RPMI8226 (cell line): ENCODE data around the gene ZBTB7C.
"Not testable (repeated sequence)": the region's sequence is repeated elsewhere in the genome, so short reads cannot be mapped to it uniquely, and the experiment has no call there.

ENCODE experiments used
- DNase-seq: peaks from one replicate; pipeline ENCODE4 v3.0.0-alpha.2; 2015

The ZBTB7C gene

GRCh38 chr18:48408727-48409590 is at the start of gene ZBTB7C:
Gene ZBTB7C, minus strand, starts transcription at chr18:48409383.
- DNase-seq, result peak; percentile 72

GRCh38 chr18:48456838-48457237 is 47.7 kb upstream of the ZBTB7C start:
- no peak for DNase-seq

GRCh38 chr18:48455555-48456478 is 46.6 kb upstream of the ZBTB7C start:
- peak; percentile 50 for DNase-seq

GRCh38 chr18:48454261-48454757 is 45.1 kb upstream of the ZBTB7C start:
- DNase-seq, result no peak

- no peak for DNase-seq
Observed at GRCh38 chr18:48453330-48454066, 44.3 kb upstream of the ZBTB7C start.

- DNase-seq, result no peak
Observed at GRCh38 chr18:48452861-48453323, 43.7 kb upstream of the ZBTB7C start.

- no peak for DNase-seq
Observed at GRCh38 chr18:48450685-48451084, 41.5 kb upstream of the ZBTB7C start.

- peak; percentile 83 for DNase-seq
Observed at GRCh38 chr18:48446582-48447225, 37.5 kb upstream of the ZBTB7C start.

- peak; percentile 82 for DNase-seq
Observed at GRCh38 chr18:48445540-48445939, 36.4 kb upstream of the ZBTB7C start.

GRCh38 chr18:48442761-48443160 is 33.6 kb upstream of the ZBTB7C start:
- no peak for DNase-seq

- no peak for DNase-seq
Observed at GRCh38 chr18:48441405-48441881, 32.3 kb upstream of the ZBTB7C start.

GRCh38 chr18:48440924-48441323 is 31.7 kb upstream of the ZBTB7C start:
- no peak for DNase-seq

- DNase-seq, result no peak
Observed at GRCh38 chr18:48436907-48437306, 27.7 kb upstream of the ZBTB7C start.

- not testable (repeated sequence) for DNase-seq
Observed at GRCh38 chr18:48434382-48434781, 25.2 kb upstream of the ZBTB7C start.

- no peak for DNase-seq
Observed at GRCh38 chr18:48433541-48433940, 24.4 kb upstream of the ZBTB7C start.

- DNase-seq, result no peak
Observed at GRCh38 chr18:48430150-48430549, 21.0 kb upstream of the ZBTB7C start.

GRCh38 chr18:48428475-48429177 is 19.4 kb upstream of the ZBTB7C start:
- DNase-seq, result no peak

GRCh38 chr18:48422947-48423378 is 13.8 kb upstream of the ZBTB7C start:
- DNase-seq, result no peak

GRCh38 chr18:48419277-48420022 is 10.3 kb upstream of the ZBTB7C start:
- peak; percentile 47 for DNase-seq

GRCh38 chr18:48418539-48419276 is 9.5 kb upstream of the ZBTB7C start:
- no peak for DNase-seq
